ENCODE data around the gene FIZ1. TPM values are rescaled to one million over a fixed set of nuclear protein-coding genes. Genes with fewer than 3 reads are reported as not detected.

Gene FIZ1
- total RNA-seq, 1 experiment from 2014 or later = 29.3 TPM

DNA sequence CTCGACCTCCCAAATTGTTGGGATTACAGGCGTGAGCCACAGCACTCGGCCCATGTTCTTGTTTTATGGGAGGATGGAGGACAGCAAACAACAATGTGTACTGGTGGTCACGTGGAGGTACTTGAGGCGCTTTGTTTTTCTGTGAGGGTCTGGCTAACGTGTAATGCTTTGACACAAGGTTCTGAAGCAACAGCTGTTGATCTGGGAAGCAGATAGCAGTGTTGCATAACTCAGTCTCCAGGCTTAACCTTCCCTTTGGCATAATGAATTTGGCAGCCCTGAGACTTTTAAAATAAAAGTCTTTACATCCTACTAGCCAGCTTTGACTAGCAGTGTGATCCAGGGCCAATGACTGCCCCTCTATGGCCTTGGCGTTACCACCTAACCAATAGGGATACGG, 34.5 kb upstream of the FIZ1 start:
- intact Hi-C loops (cut with micrococcal nuclease; ENCODE audit: unreplicated experiment) = loop anchor here (2.0 to 5.0 kb wide), 2 partner anchors 175 to 492 kb away; no protein-coding TSS in a partner anchor
- no peaks in the 10 kb centered on the region for H3K9me3 ChIP-seq (ENCODE audit: low read depth, low read length, poor library complexity, severe bottlenecking)
- no peaks in the 10 kb centered on the region for H3K27me3 ChIP-seq (replicated peaks; ENCODE audit: insufficient read depth, low read depth, low read length, poor library complexity)
- BruUV-seq (replicated peaks) = no TSS peak
- H3K4me3 ChIP-seq (ENCODE audit: low read depth, low read length, poor library complexity, severe bottlenecking) = no peak overlapping the region
- peak overlapping the region; percentile 87 for H3K27ac ChIP-seq (ENCODE audit: low read depth, low read length, poor library complexity, severe bottlenecking)
- DNase-seq (ENCODE audit: low spot score) = no peak
- no peaks in the 10 kb centered on the region for H3K36me3 ChIP-seq (ENCODE audit: insufficient read depth, low read length, poor library complexity, severe bottlenecking)
- ChIA-PET CTCF (interaction anchor here (0.7 to 1.5 kb wide), 3 partner anchors 9 to 71 kb away, joined by 3 to 13 read pairs (median 5); partner anchors contain the start of gene ZNF784), POLR2A (ENCODE audit: low non-redundant PET) (no interaction called here)
- TF ChIP-seq, protein P1, sequence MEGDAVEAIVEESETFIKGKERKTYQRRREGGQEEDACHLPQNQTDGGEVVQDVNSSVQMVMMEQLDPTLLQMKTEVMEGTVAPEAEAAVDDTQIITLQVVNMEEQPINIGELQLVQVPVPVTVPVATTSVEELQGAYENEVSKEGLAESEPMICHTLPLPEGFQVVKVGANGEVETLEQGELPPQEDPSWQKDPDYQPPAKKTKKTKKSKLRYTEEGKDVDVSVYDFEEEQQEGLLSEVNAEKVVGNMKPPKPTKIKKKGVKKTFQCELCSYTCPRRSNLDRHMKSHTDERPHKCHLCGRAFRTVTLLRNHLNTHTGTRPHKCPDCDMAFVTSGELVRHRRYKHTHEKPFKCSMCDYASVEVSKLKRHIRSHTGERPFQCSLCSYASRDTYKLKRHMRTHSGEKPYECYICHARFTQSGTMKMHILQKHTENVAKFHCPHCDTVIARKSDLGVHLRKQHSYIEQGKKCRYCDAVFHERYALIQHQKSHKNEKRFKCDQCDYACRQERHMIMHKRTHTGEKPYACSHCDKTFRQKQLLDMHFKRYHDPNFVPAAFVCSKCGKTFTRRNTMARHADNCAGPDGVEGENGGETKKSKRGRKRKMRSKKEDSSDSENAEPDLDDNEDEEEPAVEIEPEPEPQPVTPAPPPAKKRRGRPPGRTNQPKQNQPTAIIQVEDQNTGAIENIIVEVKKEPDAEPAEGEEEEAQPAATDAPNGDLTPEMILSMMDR (conservative IDR thresholded peaks at IDR 0.05; ENCODE audit: low read depth, low read length) = no peak
- no peak for TF ChIP-seq EZH2 (IDR thresholded peaks at IDR 0.05; ENCODE audit: borderline replicate concordance, low read depth, low read length, poor library complexity, severe bottlenecking)
- peaks cover 14% of the 10 kb centered on the region for H3K4me1 ChIP-seq (ENCODE audit: insufficient read depth, low read length, poor library complexity, severe bottlenecking)

DNA sequence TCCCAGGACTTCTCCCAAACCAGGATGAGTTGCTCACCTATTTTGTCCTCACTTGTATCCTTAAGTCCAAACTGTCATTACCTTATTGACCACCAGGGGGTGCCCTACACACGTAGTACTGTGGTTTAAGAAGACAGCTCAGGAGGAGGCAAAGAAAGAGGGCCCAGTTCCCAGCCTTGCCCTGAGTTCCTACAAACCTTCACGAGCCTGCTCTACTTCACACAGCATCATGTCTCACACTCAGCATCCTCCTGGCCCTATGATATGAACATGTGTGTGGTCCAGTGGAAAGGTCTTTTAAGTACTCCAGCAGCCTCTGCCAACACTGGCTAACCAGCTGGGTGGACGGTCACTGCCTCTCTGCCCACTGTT, 33.1 kb upstream of the FIZ1 start:
- ChIA-PET CTCF (interaction anchor here (0.5 to 2.2 kb wide), 14 partner anchors 8 to 491 kb away, joined by 3 to 21 read pairs (median 5); partner anchors contain the start of genes FIZ1, U2AF2, ZNF628 and ZNF784), POLR2A (ENCODE audit: low non-redundant PET) (interaction anchor here (0.6 kb wide), 1 partner anchor 28 kb away, joined by 6 read pairs; no protein-coding TSS in a partner anchor)
- no TSS peak for BruUV-seq (replicated peaks)
- Histone ChIP-seq H3K36me3 (ENCODE audit: insufficient read depth, low read length, poor library complexity, severe bottlenecking) (no peaks in the 10 kb centered on the region), H3K9me3 (ENCODE audit: low read depth, low read length, poor library complexity, severe bottlenecking) (no peaks in the 10 kb centered on the region), H3K27ac (ENCODE audit: low read depth, low read length, poor library complexity, severe bottlenecking) (no peak overlapping the region), H3K4me1 (ENCODE audit: insufficient read depth, low read length, poor library complexity, severe bottlenecking) (peaks cover 14% of the 10 kb centered on the region), H3K4me3 (ENCODE audit: low read depth, low read length, poor library complexity, severe bottlenecking) (no peak overlapping the region), H3K27me3 (replicated peaks; ENCODE audit: insufficient read depth, low read depth, low read length, poor library complexity) (no peaks in the 10 kb centered on the region)
- TF ChIP-seq EZH2 (IDR thresholded peaks at IDR 0.05; ENCODE audit: borderline replicate concordance, low read depth, low read length, poor library complexity, severe bottlenecking) = no peak
- TF ChIP-seq, protein P1 (conservative IDR thresholded peaks at IDR 0.05; ENCODE audit: low read depth, low read length) = peak; percentile 80
- peak; percentile 94 for DNase-seq (ENCODE audit: low spot score)
- intact Hi-C loops (cut with micrococcal nuclease; ENCODE audit: unreplicated experiment) = loop anchor here (2.0 to 5.0 kb wide), 2 partner anchors 176 to 490 kb away; no protein-coding TSS in a partner anchor

DNA sequence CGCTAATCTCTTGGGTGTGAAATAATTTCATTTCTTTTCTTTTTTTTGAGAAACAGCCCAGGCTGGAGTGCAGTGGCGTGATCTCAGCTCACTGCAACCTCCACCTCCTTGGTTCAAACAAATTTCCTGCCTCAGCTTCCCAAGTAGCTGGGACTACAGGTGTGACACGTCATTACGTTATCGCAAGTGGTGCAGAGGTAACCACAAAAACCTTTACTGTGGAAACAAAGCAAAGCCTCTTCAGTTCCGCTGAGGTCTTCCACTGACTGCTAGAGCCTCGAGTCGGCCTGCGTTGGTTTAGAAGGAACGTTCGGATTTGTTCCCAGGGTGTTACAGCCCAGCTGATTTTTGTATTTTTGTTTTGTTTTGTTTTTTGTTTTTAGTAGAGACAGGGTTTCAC, 27.0 kb upstream of the FIZ1 start:
- Histone ChIP-seq H3K4me1 (ENCODE audit: insufficient read depth, low read length, poor library complexity, severe bottlenecking) (peaks cover 5% of the 10 kb centered on the region), H3K27me3 (replicated peaks; ENCODE audit: insufficient read depth, low read depth, low read length, poor library complexity) (no peaks in the 10 kb centered on the region), H3K4me3 (ENCODE audit: low read depth, low read length, poor library complexity, severe bottlenecking) (no peak overlapping the region), H3K9me3 (ENCODE audit: low read depth, low read length, poor library complexity, severe bottlenecking) (no peaks in the 10 kb centered on the region), H3K27ac (ENCODE audit: low read depth, low read length, poor library complexity, severe bottlenecking) (no peak overlapping the region), H3K36me3 (ENCODE audit: insufficient read depth, low read length, poor library complexity, severe bottlenecking) (no peaks in the 10 kb centered on the region)
- no peak for DNase-seq (ENCODE audit: low spot score)
- TF ChIP-seq, protein P1 (conservative IDR thresholded peaks at IDR 0.05; ENCODE audit: low read depth, low read length) = no peak
- no peak for TF ChIP-seq EZH2 (IDR thresholded peaks at IDR 0.05; ENCODE audit: borderline replicate concordance, low read depth, low read length, poor library complexity, severe bottlenecking)
- POLR2A ChIA-PET (ENCODE audit: low non-redundant PET) = no interaction called here
- intact Hi-C loops (cut with micrococcal nuclease; ENCODE audit: unreplicated experiment) = no loop called here
- CTCF ChIA-PET = no interaction called here
- BruUV-seq (replicated peaks) = no TSS peak

Measured in A673 (cell line).